ENCODE results near the gene SLC12A7.

Gene SLC12A7

DNA sequence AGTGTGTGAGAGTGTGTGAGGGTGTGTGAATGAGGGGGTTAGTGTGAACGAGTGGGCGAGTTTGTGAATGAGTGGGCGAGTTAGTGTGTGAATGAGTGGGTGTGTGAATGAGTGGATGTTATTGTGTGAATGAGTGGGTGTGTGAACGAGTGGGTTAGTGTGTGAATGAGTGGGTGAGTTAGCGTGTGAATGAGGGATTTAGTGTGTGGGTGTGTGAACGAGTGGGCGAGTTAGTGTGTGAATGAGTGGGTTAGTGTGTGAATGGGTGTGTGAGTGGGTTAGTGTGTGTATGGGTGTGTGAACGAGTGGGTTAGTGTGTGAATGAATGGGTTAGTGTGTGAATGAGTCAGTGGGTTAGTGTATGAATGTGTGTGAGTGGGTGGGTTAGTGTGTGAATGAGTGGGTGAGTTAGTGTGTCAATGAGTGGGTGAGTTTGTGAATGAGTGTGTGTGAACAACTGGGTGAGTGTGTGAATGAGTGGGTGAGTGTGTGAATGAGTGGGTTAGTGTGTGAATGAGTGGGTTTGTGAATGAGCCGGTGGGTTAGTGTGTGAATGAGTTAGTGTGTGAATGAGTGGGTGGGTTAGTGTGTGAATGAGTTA is 65.8 kb downstream of the SLC12A7 start:
- no peak for FAIRE-seq

DNA sequence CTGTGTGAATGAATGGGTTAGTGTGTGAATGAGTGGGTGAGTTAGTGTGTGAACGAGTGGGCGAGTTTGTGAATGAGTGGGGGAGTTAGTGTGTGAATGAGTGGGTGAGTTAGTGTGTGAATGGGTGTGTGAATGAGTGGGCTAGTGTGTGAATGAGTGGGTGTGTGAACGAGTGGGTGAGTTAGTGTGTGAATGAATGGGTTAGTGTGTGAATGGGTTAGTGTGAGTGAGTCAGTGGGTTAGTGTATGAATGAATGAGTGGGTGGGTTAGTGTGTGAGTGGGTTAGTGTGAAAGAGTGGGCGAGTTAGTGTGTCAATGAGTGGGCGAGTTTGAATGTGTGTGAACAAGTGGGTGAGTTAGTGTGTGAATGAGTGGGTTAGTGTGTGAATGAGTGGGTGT is 67.7 kb downstream of the SLC12A7 start:
- no peak for FAIRE-seq

DNA sequence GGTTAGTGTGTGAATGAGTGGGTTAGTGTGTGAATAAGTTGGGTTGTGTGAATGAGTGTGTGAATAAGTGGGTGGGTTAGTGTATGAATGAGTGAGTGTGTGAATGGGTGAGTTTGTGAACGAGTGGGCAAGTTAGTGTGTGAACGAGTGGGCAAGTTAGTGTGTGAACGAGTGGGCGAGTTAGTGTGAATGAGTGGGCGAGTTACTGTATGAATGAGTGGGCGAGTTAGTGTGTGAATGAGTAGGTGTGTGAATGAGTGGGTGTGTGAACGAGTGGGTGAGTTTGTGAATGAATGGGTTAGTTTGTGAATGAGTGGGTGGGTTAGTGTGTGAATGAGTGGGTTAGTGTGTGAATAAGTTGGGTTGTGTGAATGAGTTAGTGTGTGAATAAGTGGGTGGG is 68.5 kb downstream of the SLC12A7 start:
- no peak for FAIRE-seq

DNA sequence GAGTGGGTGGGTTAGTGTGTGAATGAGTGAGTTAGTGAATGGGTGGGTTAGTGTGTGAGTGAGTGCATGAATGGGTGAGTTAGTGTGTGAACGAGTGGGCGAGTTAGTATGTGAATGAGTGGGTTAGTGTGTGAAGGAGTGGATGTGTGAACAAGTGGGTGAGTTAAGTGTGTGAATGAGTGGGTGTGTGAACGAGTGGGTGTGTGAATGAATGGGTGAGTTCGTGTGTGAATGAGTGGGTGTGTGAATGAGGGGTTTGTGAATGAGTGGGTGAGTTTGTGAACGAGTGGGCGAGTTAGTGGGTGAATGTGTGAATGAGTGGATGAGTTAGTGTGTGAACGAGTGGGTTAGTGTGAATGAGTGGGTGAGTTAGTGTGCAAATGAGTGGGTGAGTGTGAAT is 69.2 kb downstream of the SLC12A7 start:
- no peak for FAIRE-seq

DNA sequence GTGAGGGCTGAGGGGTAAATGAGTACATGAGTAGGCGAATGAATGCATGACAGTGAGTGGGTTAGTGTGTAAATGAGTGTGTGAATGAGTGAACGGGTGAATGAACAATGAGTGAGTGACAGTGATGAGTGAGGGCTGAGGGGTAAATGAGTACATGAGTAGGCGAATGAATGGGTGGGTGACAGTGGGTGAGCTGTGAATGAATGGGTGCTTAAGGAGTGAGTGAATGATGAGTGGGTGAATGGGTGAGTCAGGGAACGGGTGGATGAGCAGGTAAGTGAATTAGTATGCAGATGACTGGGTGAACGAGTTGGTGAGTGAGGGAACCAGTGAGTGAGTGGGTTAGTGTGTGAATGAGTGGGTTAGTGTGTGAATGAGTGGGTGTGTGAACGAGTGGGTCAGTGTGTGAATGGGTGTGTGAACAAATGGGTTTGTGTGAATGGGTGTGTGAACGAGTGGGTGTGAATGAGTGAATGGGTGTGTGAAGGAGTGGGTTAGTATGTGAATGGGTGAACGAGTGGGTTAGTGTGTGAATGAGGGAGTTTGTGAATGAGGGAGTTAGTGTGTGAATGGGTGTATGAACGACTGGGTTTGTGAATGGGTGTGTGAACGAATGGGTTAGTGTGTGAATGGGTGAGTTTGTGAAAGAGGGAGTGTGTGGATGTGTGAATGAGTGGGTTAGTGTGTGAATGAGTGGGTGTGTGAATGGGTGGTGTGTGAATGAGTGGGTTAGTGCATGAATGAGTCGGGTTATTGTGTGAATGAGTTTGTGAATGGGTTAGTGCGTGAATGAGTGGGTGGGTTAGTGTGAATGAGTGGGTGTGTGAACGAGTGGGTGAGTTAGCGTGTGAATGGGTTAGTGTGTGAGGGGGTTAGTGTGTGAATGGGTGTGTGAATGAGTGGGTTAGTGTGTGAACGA is 70.4 kb downstream of the SLC12A7 start:
- no peak for FAIRE-seq

DNA sequence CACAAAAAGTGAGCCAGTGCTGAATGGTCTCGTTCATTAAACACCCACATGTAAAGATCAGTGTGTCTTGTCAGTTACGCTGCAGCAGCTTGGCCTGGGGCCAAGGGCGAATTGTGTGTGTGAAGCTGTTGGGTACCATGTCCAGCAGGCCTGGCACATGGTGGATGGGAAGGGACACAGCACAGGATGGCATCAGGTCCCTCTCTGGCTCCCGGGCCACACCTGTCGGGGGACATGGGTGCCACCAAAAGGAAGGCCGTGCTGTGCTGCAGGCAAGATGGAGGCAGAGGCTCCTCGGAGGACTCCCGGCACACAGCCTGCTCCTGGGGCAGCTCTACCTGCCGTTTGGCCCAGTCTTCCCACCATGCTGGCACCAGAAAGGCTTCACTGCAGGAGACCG is 71.3 kb downstream of the SLC12A7 start:
- no peak for FAIRE-seq

GRCh38 chr5:1039706-1040260 is 72.1 kb downstream of the SLC12A7 start:
- no peak for FAIRE-seq

- no peak for FAIRE-seq
These were observed 72.7 kb downstream of the SLC12A7 start for GRCh38 chr5:1039210-1039548.

GRCh38 chr5:1038417-1039209 is 73.2 kb downstream of the SLC12A7 start:
- no peak for FAIRE-seq

- FAIRE-seq, result no peak
These were observed 74.0 kb downstream of the SLC12A7 start for GRCh38 chr5:1037671-1038416.

- no peak for FAIRE-seq
These were observed 74.7 kb downstream of the SLC12A7 start for GRCh38 chr5:1037123-1037670.

- no peak for FAIRE-seq
These were observed 75.2 kb downstream of the SLC12A7 start for GRCh38 chr5:1036504-1037122.

GRCh38 chr5:1035421-1036405 is 76.2 kb downstream of the SLC12A7 start:
- no peak for FAIRE-seq

- FAIRE-seq, result no peak
These were observed 76.9 kb downstream of the SLC12A7 start for GRCh38 chr5:1034986-1035385.

DNA sequence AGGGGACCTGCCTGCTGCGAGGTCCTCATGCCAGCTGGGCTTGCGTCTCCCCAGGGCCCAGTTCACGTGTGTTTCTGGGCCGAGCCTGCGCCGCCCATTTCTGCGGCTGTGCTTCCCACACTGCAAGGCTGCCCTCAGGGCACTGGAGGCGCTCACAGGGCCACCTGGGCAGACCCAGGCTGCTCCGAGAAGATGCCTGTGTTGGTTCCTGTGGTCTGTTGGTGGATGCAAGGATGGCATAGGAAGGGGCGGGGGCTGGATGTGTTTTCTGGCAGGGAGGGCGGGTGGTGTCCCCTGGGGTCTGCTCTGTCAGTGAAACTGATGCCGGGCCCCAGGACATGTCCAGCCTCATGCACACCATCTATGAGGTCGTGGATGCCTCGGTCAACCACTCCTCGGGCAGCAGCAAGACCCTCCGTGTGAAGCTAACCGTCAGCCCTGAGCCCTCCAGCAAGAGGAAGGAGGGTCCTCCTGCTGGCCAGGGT is 77.4 kb downstream of the SLC12A7 start:
- FAIRE-seq, result no peak

DNA sequence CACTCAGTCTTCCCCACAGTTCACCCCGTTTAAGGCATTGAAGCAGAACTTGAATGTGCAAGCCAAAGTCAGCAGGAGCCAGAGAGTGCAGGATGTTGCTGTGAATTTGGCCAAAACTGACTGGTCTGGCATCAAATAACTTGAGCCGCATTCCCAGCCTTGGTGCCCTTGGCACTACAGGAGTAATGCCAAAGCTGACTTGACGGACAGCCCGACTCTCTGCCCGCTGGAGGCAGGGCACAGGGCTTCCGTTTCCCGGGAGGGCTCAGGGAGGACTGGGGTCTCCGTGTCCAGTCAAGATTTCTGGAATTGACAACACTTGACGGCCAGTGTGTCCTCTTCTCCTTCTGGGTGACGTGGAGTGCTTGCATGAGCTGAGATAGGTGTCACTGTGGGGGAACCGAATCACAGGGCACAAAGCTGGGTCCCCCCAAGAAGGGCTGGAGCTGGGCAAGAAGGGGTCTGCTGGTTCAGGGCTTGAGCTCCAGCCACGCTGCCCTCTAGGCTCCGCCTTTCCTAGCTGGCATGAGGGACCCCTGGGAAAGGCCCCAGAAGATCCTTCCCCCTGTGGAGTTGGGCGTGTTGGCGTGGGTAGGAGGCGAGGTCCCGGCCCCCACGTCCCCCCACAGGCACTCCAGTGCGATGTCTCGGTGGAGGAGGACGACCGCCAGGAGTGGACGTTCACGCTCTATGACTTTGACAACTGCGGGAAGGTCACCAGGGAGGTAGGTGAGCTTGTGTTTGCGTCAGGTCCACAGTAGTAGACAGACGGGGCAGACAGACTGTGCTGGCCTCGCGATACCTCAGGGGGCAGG is 78.0 kb downstream of the SLC12A7 start:
- no peak for FAIRE-seq

DNA sequence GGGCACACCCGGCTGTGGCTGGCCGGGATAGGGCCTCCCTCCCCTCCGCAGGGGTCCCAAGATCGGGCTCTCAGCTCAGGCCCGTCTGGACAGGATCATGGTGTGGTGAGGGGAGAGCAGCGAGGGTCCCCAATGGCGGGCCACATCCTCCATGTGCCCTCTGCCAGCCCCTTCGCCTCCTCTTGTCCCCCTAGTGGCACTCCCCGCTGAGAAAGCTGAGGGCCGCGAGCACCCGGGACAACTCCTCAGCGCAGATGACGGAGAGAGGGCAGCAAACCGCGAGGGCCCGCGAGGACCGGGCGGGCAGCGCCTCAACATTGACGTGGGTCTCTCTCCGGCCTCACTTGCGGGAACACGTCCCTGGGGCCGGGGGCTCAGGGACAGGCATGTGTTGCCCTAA is 78.7 kb downstream of the SLC12A7 start:
- FAIRE-seq, result no peak

- no peak for FAIRE-seq
These were observed 79.3 kb downstream of the SLC12A7 start for GRCh38 chr5:1032551-1033027.

GRCh38 chr5:1032011-1032410 is 79.9 kb downstream of the SLC12A7 start:
- no peak for FAIRE-seq

All from TTC549 (cell line).